Natural killer cell treated with Interleukin-12 subunit alpha and Interleukin-12 subunit beta and Interleukin-15 and Interleukin-18, amount 100 ng/mL, for 72 hours (primary cell): ENCODE results near the gene CD177. TPM values are rescaled to one million over a fixed set of nuclear protein-coding genes. Genes with fewer than 3 reads are reported as not detected.
A peak's percentile ranks its signal among the peaks of the same experiment; 100 is the strongest.
"Not testable (repeated sequence)": the region's sequence is repeated elsewhere in the genome, so short reads cannot be mapped to it uniquely, and the experiment has no call there.

Experiments used
- ATAC-seq, 2 donors: fragments of 150-1000 bp; cut with Tn5 transposase in 1 of 2; sonication (Bioruptor Pico), chemical (Tn5 transposase) in 1 of 2; 2 replicates each; pipeline ENCODE4 v1.10.0; 2021
- DNase-seq: peaks from one replicate; pipeline ENCODE4 v3.0.0; 2022; ENCODE audit warnings: low spot score
- H3K27ac Mint-ChIP-seq, 2 donors: 1 replicate in 1 of 2; 2 replicates in 1 of 2; pipeline ENCODE4 v1.8.0; 2022; ENCODE audit warnings: mixed read lengths in 2 of 2, mild to moderate bottlenecking in 1 of 2, moderate library complexity in 1 of 2
- H3K27me3 Mint-ChIP-seq, 2 donors: 1 replicate in 1 of 2; 2 replicates in 1 of 2; pipeline ENCODE4 v1.8.0; 2022; ENCODE audit warnings: mixed read lengths in 2 of 2
- H3K36me3 Mint-ChIP-seq: one replicate; pipeline ENCODE4 v1.8.0; 2022; ENCODE audit warnings: mixed read lengths
- H3K4me1 Mint-ChIP-seq, 2 donors: 1 replicate in 1 of 2; 2 replicates in 1 of 2; pipeline ENCODE4 v1.8.0; 2022; ENCODE audit warnings: low read depth in 2 of 2, mixed read lengths in 2 of 2, mild to moderate bottlenecking in 1 of 2
- H3K4me3 Mint-ChIP-seq: one replicate; pipeline ENCODE4 v1.8.0; 2022; ENCODE audit warnings: mixed read lengths
- H3K9me3 Mint-ChIP-seq: 2 replicates; pipeline ENCODE4 v1.8.0; 2022; ENCODE audit warnings: mixed read lengths
- total RNA-seq, 2 donors: library from RNA; stranded (reverse); gene quantifications; one replicate each; pipeline ENCODE4 v1.2.3, GENCODE V29; 2022

Gene CD177
- total RNA-seq, 2 donors from 2014 or later = not detected

DNA sequence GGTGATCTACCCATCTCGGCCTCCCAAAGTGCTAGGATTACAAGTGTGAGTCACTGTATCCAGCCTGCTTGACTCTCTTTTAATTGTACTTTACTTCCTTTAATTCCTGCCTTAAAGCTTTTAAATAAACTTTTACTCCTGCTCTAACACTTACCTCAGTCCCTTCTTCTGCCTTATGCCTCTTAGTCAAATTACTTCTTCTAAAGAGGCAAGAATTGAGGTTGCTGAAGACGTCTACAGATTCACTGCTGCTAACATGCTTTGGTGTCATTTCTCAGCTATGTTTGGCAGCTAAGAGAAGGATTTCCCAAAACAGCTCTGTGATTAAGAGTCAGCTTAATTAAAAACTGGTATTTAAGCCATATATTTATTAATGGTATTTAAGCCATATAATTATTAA is 32.9 kb upstream of the CD177 start:
- DNase-seq (no peak), ATAC-seq (no peak)
- Mint-ChIP-seq H3K9me3 (no peaks in the 10 kb centered on the region), H3K27ac (no peak overlapping the region), H3K27me3 (peaks cover 10 to 22% of the 10 kb centered on the region in 2 donors), H3K4me3 (no peak overlapping the region), H3K4me1 (no peaks in the 10 kb centered on the region), H3K36me3 (no peaks in the 10 kb centered on the region)

DNA sequence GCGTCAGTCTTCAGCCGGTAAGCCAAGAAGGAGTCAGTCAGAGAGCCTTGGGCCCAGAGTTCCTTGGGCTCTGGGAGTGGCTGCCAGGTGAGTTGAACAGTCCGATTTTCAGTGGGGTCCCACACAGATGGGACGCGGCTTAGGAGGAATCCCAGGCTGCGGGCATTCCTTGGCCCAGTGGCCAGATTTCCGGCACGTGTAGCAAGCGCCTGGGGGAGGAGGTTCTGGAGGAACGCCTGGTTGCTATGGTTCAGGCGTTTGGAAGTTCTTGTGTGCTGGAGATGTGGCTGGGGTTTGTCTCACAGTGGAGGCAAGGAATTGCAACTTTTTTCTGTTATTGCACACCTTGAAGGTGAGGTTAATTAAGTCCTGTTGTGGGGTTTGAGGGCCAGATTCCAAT is 26.7 kb upstream of the CD177 start:
- ATAC-seq, H3K4me3 Mint-ChIP-seq, H3K4me1 Mint-ChIP-seq: not testable (repeated sequence)

DNA sequence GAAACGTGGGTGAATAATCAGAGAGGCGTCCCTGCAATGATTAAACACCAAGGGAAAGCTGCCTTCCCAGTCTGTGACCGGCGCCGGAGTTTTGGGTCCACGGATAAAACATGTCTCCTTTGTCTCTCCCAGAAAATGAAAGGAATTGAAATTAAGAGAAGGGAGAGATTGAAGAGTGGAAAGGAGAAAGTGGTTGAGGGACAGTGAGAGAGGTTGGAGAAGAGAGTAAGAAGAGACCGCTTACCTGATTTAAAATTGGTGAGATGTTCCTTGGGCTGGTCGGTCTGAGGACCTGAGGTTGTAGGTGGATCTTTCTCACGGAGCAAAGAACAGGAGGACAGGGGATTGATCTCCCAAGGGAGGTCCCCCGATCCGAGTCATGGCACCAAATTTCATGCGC is 24.9 kb upstream of the CD177 start:
- not testable (repeated sequence) for H3K27ac Mint-ChIP-seq, ATAC-seq, H3K36me3 Mint-ChIP-seq, H3K4me3 Mint-ChIP-seq, H3K4me1 Mint-ChIP-seq, H3K9me3 Mint-ChIP-seq, DNase-seq, H3K27me3 Mint-ChIP-seq

More for the DNA sequence above, 26.7 kb upstream of the CD177 start:
- H3K27ac Mint-ChIP-seq, H3K36me3 Mint-ChIP-seq, DNase-seq, H3K9me3 Mint-ChIP-seq: not testable (repeated sequence)
- peaks cover 8 to 12% of the 10 kb centered on the region in 2 donors for H3K27me3 Mint-ChIP-seq

DNA sequence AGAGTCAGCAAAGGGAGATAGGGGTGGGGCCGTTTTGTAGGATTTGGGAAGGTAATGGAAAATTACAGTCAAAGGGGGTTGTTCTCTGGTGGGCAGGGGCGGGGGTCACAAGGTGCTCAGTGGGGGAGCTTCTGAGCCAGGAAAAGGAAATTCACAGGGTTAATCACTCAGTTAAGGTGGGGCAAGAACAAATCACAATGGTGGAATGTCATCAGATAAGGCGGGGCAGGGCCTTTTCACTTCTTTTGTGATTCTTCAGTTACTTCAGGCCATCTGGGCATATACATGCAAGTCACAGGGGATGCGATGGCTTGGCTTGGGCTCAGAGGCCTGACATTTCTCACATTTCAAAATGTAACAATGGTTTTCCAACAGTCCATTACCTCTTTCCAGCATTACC is 24.4 kb upstream of the CD177 start:
- H3K36me3 Mint-ChIP-seq, H3K9me3 Mint-ChIP-seq, H3K27me3 Mint-ChIP-seq, H3K4me3 Mint-ChIP-seq, H3K4me1 Mint-ChIP-seq, H3K27ac Mint-ChIP-seq, DNase-seq, ATAC-seq: not testable (repeated sequence)

DNA sequence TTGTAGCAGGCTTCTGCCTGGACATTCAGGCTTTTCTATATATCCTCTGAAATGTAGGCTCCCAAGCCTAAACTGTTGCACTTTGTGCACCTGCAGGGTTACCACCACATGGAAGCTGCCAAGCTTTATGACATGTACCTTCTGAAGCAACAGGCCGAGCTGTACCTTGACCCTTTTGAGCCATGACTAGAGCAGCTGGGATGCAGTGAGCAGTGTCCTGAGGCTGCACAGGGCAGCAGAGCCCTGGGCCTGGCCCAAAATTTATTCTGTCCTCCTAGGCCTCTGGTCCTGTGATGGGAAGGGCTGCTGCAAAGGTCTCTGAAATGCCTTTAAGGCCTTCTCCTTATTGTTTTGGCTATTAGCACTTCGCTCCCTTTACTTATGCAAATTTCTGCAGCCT is 23.5 kb upstream of the CD177 start:
- ATAC-seq (no peak), DNase-seq (no peak)
- Mint-ChIP-seq H3K27ac (no peak overlapping the region), H3K36me3 (no peaks in the 10 kb centered on the region), H3K4me3 (no peak overlapping the region), H3K4me1 (peaks cover 0 to 7% of the 10 kb centered on the region in 2 donors), H3K9me3 (no peaks in the 10 kb centered on the region), H3K27me3 (peaks cover 0 to 9% of the 10 kb centered on the region in 2 donors)

DNA sequence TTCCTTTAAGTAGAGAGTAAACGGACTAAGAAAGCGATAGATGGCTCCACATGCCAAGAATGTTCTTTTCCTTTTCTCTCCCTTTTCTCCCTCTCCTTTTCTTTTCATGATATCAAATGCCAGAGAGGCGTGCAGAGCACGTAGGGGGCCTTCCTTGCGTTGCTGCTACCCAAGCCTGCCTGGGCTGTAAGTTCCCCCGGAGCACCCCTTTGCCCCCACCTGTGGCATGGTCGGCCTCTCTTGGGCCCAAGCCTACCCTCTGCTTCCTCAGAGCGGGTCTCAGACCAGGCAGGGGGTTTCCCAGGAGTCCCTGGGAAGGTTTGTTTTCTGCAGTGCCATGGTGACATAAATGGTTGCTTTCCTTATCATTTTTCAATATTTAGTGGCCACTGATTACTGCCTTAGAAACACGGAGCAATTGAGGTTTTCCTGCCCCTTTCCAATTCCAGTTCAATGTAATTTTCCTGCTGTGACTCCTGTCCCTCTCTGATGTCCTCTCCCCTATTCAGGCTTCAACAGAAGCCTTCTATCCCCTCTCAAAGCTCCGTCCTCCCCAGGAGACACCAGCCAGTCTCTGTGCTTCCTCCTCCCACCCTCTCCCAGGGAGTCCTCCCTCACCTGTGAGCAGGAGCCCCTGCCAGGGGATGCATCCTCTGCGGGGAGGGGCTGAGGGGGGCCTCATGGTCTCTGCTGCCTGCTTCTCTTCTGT is 22.6 kb upstream of the CD177 start:
- DNase-seq (no peak), ATAC-seq (no peak)
- peaks cover 0 to 9% of the 10 kb centered on the region in 2 donors for H3K27me3 Mint-ChIP-seq
- H3K27ac Mint-ChIP-seq = no peak overlapping the region
- no peaks in the 10 kb centered on the region for H3K36me3 Mint-ChIP-seq
- H3K9me3 Mint-ChIP-seq = no peaks in the 10 kb centered on the region
- H3K4me1 Mint-ChIP-seq = peaks cover 0 to 7% of the 10 kb centered on the region in 2 donors
- no peak overlapping the region for H3K4me3 Mint-ChIP-seq

DNA sequence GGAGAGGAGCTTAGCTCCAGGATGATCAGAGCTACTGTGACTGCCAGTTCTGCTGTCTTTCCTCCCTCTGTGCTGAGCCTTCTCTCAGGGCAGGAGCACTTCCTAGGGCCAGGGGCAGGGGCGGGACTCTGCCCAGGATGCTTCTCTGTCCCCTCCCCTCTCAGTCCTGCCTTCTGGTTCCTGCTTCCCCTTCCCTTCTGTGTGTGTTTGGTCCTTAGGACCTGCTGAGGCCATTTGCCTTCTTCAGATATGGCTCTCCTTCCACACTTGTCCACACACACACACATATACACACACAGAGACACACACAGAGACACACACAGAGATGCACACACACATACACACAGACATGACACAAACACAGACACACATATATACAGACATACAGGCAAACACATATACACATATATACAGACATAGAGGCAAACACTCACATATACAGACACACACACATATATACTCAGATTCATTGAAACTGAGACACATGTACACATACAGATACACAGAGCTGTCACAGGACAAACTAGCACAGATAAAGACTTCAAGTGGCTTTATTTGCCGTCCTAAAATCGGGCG is 22.0 kb upstream of the CD177 start:
- no peak overlapping the region for H3K4me3 Mint-ChIP-seq
- peaks cover 0 to 7% of the 10 kb centered on the region in 2 donors for H3K4me1 Mint-ChIP-seq
- no peak for DNase-seq
- H3K9me3 Mint-ChIP-seq = no peaks in the 10 kb centered on the region
- H3K27me3 Mint-ChIP-seq = peaks cover 0 to 10% of the 10 kb centered on the region in 2 donors
- no peaks in the 10 kb centered on the region for H3K36me3 Mint-ChIP-seq
- no peak overlapping the region for H3K27ac Mint-ChIP-seq
- no peak for ATAC-seq

DNA sequence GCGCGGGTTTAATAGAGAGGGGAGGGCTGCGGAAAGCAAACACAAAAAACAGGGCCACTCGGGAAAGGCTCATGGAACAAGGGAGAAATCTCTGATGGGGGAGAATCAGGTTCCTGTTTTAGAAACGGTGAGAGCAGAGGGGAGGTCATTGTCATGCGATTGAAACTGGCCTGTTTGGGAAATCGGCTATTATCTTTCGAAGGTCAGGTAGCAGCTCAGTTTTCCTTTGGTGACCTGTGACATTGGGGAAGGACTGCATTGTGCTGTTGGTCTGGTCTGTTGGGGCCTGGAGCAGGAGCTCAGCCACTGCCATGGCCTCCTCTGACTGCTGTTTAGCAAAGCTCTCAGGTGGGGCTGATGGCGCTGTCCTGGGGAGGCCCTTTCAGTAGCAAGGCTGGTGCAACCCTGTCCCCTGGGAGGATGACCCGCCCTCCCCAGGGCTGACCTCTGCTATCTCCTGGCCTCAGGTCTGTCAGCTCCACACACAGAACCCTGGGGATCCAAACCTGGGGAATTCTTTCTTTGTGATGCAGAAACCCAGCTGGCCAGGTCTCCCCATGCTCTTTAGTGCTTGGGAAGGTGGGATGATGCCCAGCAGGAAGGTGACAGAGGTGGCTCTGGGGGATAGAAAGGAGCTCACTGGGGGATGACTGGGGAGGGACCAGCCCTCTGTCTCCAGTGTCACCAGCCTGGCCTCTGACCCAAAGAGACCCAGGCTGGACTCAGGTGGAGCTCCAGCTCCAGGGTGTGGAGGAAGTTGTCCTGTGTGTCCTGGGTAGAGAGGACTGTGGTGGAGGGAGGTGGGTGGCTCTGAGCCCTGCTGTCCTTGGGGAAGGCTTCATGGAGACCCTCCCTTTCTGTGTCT is 21.2 kb upstream of the CD177 start:
- Mint-ChIP-seq H3K27me3 (peaks cover 0 to 8% of the 10 kb centered on the region in 2 donors), H3K4me3 (no peak overlapping the region), H3K4me1 (peaks cover 0 to 7% of the 10 kb centered on the region in 2 donors), H3K27ac (no peak overlapping the region), H3K9me3 (no peaks in the 10 kb centered on the region), H3K36me3 (no peaks in the 10 kb centered on the region)
- ATAC-seq = peak in 1 of 2 donors; percentile 50
- no peak for DNase-seq

DNA sequence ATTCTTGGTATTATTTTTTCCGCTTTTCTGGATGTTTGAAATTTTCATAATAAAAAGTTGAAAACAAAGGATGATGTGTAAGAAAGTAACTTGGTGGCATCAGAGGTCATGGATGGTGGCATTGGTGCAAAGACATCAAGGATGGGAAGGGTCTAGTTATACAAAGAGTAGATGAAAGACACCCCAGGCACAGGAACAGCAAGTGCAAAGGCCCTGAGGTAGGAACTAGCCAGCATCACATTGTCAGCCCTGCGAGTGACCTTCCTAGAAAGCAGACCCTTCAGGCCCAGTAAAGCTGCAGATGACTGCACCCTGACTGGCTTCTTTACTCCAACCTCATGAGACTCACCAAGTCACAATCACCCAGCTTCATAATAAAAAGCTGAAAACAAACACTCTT is 17.0 kb upstream of the CD177 start:
- H3K4me1 Mint-ChIP-seq, H3K27ac Mint-ChIP-seq, ATAC-seq, H3K36me3 Mint-ChIP-seq, DNase-seq, H3K4me3 Mint-ChIP-seq, H3K9me3 Mint-ChIP-seq: not testable (repeated sequence)
- peaks cover 10 to 18% of the 10 kb centered on the region in 2 donors for H3K27me3 Mint-ChIP-seq

DNA sequence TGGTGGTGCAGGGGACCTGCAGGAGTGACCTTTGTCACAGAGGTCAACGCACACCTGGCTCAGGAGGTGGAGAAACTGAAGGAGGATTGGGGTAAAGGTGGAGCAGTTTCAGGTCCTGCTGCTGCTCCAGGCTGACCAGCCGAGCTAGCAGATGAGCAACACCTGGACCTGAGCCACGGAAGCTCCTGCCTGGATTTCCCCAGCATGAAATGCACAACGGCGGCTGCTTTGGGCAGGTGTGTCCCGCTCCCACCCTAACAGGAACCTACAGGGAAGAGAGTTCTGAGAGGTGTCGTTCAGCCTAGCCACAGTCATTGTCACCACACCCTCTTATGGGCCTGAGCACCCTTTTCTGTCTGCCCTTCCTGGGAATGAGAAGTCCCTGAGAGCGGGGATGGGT is 15.7 kb upstream of the CD177 start:
- H3K27me3 Mint-ChIP-seq = peaks cover 12 to 27% of the 10 kb centered on the region in 2 donors
- H3K4me1 Mint-ChIP-seq = peaks cover 0 to 2% of the 10 kb centered on the region in 2 donors
- no peaks in the 10 kb centered on the region for H3K36me3 Mint-ChIP-seq
- no peaks in the 10 kb centered on the region for H3K9me3 Mint-ChIP-seq
- DNase-seq = no peak
- no peak overlapping the region for H3K27ac Mint-ChIP-seq
- H3K4me3 Mint-ChIP-seq = no peak overlapping the region
- ATAC-seq = no peak

DNA sequence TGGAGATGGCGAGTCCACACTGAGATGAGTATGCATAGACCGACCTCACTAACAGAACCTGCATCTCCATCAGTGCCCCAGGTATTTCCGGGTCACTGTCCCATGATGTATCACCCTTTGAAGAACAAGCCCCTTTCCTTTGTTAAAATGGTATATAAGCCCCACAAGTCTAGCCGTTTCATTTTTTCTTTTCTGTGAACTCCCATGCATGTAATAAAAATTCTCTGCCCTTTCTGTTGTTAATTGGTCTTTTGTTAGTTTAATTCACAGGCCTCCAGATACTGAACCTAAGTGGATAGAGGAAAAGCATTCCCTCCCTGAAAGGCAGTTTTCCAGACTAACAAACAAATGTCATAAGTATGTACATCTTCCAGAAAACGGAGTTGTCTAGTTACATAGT is 15.0 kb upstream of the CD177 start:
- no peaks in the 10 kb centered on the region for H3K4me1 Mint-ChIP-seq
- H3K27me3 Mint-ChIP-seq = peaks cover 17 to 35% of the 10 kb centered on the region in 2 donors
- ATAC-seq (no peak), DNase-seq (no peak)
- no peak overlapping the region for H3K27ac Mint-ChIP-seq
- H3K9me3 Mint-ChIP-seq = no peaks in the 10 kb centered on the region
- H3K4me3 Mint-ChIP-seq = no peak overlapping the region
- no peaks in the 10 kb centered on the region for H3K36me3 Mint-ChIP-seq

DNA sequence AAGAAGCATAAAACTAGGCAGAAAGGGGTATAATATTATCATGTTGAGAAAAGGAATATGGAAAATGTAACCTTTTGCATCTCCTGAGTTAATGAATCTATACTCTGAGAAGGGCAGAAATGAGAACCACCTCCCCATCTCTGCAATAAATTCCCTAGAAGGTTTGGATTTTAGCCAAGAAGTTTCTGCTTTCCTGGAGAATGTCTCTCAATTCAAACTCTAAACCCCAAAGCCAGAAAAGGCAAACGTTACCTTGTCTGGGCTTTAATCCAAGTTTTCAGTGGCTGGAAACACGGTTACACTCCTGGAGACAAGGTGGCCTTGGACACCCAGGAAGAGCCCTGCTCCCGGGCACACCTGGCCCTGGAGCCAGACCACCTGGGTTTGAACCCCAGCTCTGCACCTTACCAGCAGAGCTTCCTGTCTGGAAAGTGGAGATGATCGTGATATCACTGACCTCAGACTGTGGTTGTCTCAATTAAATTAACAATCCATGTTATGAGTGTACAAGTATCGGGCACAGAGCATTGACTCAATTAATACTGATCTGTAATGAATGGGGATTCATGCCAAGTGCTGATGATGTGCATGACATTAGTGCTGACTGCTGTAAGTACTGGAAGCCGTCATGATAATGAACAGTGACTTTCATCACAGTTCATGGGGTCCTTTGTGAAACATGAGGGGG is 14.1 kb upstream of the CD177 start:
- H3K4me1 Mint-ChIP-seq, H3K4me3 Mint-ChIP-seq, H3K9me3 Mint-ChIP-seq, ATAC-seq, H3K27ac Mint-ChIP-seq, H3K36me3 Mint-ChIP-seq, DNase-seq: not testable (repeated sequence)
- peaks cover 18 to 36% of the 10 kb centered on the region in 2 donors for H3K27me3 Mint-ChIP-seq

DNA sequence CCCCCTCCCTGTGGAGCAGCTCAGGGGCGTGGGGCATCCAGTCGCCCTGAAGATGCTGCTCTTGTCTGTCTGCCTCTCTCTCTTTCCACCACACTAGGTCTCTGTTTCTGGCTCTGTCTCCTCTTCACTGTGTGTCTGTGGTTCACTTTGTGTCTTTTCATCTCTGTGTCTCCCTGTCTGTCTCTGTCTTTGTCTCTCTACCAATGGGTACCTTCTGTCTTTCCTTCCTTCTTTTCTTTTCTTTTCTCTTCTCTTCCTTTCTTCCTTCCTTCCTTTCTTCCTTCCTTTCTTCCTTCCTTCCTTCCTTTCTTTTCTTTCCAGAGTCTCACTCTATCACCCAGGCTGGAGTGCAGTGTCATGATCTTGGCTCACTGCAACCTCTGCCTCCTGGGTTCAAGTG is 13.4 kb upstream of the CD177 start:
- not testable (repeated sequence) for H3K4me3 Mint-ChIP-seq, H3K36me3 Mint-ChIP-seq, H3K4me1 Mint-ChIP-seq, H3K27ac Mint-ChIP-seq, ATAC-seq, DNase-seq, H3K9me3 Mint-ChIP-seq
- peaks cover 18 to 36% of the 10 kb centered on the region in 2 donors for H3K27me3 Mint-ChIP-seq
